Erythroblast (primary cell): ENCODE results near the gene VPS37B.

ENCODE experiments used
- GATA1 ChIP-seq: IDR thresholded peaks from 2 replicates; pipeline ENCODE4 v1.6.1; 2011; ENCODE audit warnings: low read depth, mild to moderate bottlenecking, control low read depth, low read length, moderate library complexity
- POLR2A ChIP-seq: IDR thresholded peaks from 2 replicates; pipeline ENCODE4 v1.6.1; 2011; ENCODE audit warnings: mild to moderate bottlenecking, low read length

- TF ChIP-seq POLR2A (no peak), GATA1 (no peak)
These were observed 40.7 kb downstream of the VPS37B start for GRCh38 chr12:122855071-122855829.
